Fibroblast of lung (primary cell): Measurements from ENCODE around the gene C4orf50. TPM values are rescaled to one million over a fixed set of nuclear protein-coding genes. Genes with fewer than 3 reads are reported as not detected.

Source experiments
- DNase-seq, 2 donors: peaks; one replicate each; pipeline versions ENCODE4 v3.0.0 to v3.0.0-alpha.2; 2010; ENCODE audit warnings: low read depth in 2 of 2
- H2AFZ ChIP-seq: 2 replicates; pipeline ENCODE4 v1.5.1; 2012; ENCODE audit warnings: low read length, control low read depth, inconsistent platforms
- H3K27ac ChIP-seq: 2 replicates; pipeline ENCODE4 v1.5.1; 2011; ENCODE audit warnings: low read length, control low read depth; ENCODE audit not compliant: insufficient read depth
- H3K27me3 ChIP-seq: 2 replicates; pipeline ENCODE4 v1.5.1; 2011; ENCODE audit warnings: mild to moderate bottlenecking, low read length; ENCODE audit not compliant: control insufficient read depth, insufficient read depth
- H3K36me3 ChIP-seq: 2 replicates; pipeline ENCODE4 v1.5.1; 2011; ENCODE audit warnings: low read length; ENCODE audit not compliant: control insufficient read depth, insufficient read depth
- H3K4me1 ChIP-seq: 2 replicates; pipeline ENCODE4 v1.5.1; 2011; ENCODE audit warnings: low read length; ENCODE audit not compliant: control insufficient read depth, insufficient read depth; ENCODE audit errors: extremely low read depth
- H3K4me2 ChIP-seq: 2 replicates; pipeline ENCODE4 v1.5.1; 2011; ENCODE audit warnings: low read length, control low read depth; ENCODE audit not compliant: insufficient read depth; ENCODE audit errors: extremely low read depth
- H3K4me3 ChIP-seq, 4 experiments: fragments of 200-600 bp in 1 of 4; sonication (generic) in 1 of 4; replicated peaks in 1 of 4; 2 replicates each; pipeline ENCODE4 v1.5.1; 2011 to 2016; ENCODE audit warnings: low read length in 4 of 4, low read depth in 3 of 4, mild to moderate bottlenecking in 3 of 4, control low read depth in 2 of 4, inconsistent platforms in 1 of 4, mixed read lengths in 1 of 4; ENCODE audit not compliant: insufficient read depth in 1 of 4; ENCODE audit errors: control extremely low read depth in 1 of 4
- H3K79me2 ChIP-seq: 2 replicates; pipeline ENCODE4 v1.5.1; 2012; ENCODE audit warnings: mild to moderate bottlenecking, low read length, inconsistent platforms; ENCODE audit not compliant: control insufficient read depth, insufficient read depth
- H3K9ac ChIP-seq: 2 replicates; pipeline ENCODE4 v1.5.1; 2011; ENCODE audit warnings: mild to moderate bottlenecking, low read length, control low read depth; ENCODE audit not compliant: insufficient read depth
- H3K9me3 ChIP-seq: 2 replicates; pipeline ENCODE4 v1.5.1; 2012; ENCODE audit warnings: low read depth, low read length; ENCODE audit not compliant: control insufficient read depth, insufficient read depth
- H4K20me1 ChIP-seq: 2 replicates; pipeline ENCODE4 v1.5.1; 2011; ENCODE audit warnings: low read length; ENCODE audit not compliant: control insufficient read depth, insufficient read depth; ENCODE audit errors: extremely low read depth
- EZH2 ChIP-seq: IDR thresholded peaks from 2 replicates; pipeline ENCODE4 v1.5.1; 2012; ENCODE audit warnings: low read length, control low read depth, mild to moderate bottlenecking; ENCODE audit errors: missing control alignments
- polyA plus RNA-seq, 2 donors: library from polyadenylated mRNA; depleted of rRNA in 1 of 2; stranded (reverse) in 1 of 2; unstranded in 1 of 2; fragments of >200 nt; gene quantifications; 2 replicates each; pipeline ENCODE4 v1.2.1, GENCODE V29; 2011 to 2012; ENCODE audit warnings: missing spikeins in 1 of 2
- total RNA-seq: library from RNA; depleted of rRNA; stranded (reverse); fragments of >200 nt; gene quantifications from 2 replicates; pipeline ENCODE4 v1.2.1, GENCODE V29; 2014
- TF ChIP-seq, protein P1 (sequence below), 2 donors: IDR thresholded peaks in 1 of 2; conservative IDR thresholded peaks in 1 of 2; 1 replicate in 1 of 2; 2 replicates in 1 of 2; pipeline ENCODE4 v1.5.1; 2011 to 2012; ENCODE audit warnings: low read length in 2 of 2, control low read depth in 1 of 2, inconsistent platforms in 1 of 2, low read depth in 1 of 2, mild to moderate bottlenecking in 1 of 2

Gene C4orf50
- total and polyA plus RNA-seq, 2 donors (not counting 1 experiment from before 2014, with no cell fraction given), result not detected

DNA sequence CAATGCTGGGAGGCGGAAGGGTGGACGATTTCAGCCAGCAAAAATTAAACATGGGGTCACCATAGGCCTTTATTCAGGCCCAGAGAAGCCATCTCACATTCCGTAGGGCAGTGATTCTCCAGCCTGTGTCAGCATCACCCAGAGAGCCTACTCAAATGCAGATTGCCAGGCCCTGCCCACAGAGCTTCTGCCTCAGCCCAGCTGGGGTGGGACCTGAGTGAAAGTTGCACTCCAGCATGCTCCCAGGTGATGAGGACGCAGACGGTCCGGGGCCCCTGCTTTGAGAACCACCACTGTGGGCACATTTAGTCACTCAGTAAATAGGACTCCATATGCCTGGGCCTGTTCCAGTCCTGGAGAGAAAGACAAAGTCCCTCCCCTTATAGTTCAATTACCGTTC is 12.4 kb upstream of the C4orf50 start:
- no peaks in the 10 kb centered on the region for H3K36me3 ChIP-seq
- TF ChIP-seq EZH2, result no peak
- TF ChIP-seq, protein P1, sequence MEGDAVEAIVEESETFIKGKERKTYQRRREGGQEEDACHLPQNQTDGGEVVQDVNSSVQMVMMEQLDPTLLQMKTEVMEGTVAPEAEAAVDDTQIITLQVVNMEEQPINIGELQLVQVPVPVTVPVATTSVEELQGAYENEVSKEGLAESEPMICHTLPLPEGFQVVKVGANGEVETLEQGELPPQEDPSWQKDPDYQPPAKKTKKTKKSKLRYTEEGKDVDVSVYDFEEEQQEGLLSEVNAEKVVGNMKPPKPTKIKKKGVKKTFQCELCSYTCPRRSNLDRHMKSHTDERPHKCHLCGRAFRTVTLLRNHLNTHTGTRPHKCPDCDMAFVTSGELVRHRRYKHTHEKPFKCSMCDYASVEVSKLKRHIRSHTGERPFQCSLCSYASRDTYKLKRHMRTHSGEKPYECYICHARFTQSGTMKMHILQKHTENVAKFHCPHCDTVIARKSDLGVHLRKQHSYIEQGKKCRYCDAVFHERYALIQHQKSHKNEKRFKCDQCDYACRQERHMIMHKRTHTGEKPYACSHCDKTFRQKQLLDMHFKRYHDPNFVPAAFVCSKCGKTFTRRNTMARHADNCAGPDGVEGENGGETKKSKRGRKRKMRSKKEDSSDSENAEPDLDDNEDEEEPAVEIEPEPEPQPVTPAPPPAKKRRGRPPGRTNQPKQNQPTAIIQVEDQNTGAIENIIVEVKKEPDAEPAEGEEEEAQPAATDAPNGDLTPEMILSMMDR (conservative IDR thresholded peaks at IDR 0.05 in 1 of 2, IDR thresholded peaks at IDR 0.05 in 1 of 2; ENCODE audit: low read depth in 1 of 2, low read length in 2 of 2), result no peak
- no peak overlapping the region for H3K4me2 ChIP-seq
- no peak for DNase-seq
- H3K4me3 ChIP-seq, result no peak overlapping the region
- no peaks in the 10 kb centered on the region for H3K79me2 ChIP-seq
- no peaks in the 10 kb centered on the region for H3K27me3 ChIP-seq
- no peaks in the 10 kb centered on the region for H3K4me1 ChIP-seq
- no peak overlapping the region for H2AFZ ChIP-seq
- H3K9ac ChIP-seq, result no peak overlapping the region
- no peaks in the 10 kb centered on the region for H3K9me3 ChIP-seq
- H3K27ac ChIP-seq, result no peak overlapping the region
- H4K20me1 ChIP-seq, result no peaks in the 10 kb centered on the region

- H3K27ac ChIP-seq, result no peak overlapping the region
These were observed 11.0 kb upstream of the C4orf50 start for GRCh38 chr4:6029254-6029653.

GRCh38 chr4:6028168-6028567 is 9.9 kb upstream of the C4orf50 start:
- no peaks in the 10 kb centered on the region for H3K9me3 ChIP-seq
- H3K27me3 ChIP-seq, result no peaks in the 10 kb centered on the region
- no peak overlapping the region for H3K9ac ChIP-seq
- no peaks in the 10 kb centered on the region for H3K4me1 ChIP-seq
- no peak overlapping the region for H2AFZ ChIP-seq
- H4K20me1 ChIP-seq, result no peaks in the 10 kb centered on the region
- no peak for TF ChIP-seq EZH2
- TF ChIP-seq, protein P1 (conservative IDR thresholded peaks at IDR 0.05 in 1 of 2, IDR thresholded peaks at IDR 0.05 in 1 of 2; ENCODE audit: low read depth in 1 of 2, low read length in 2 of 2), result no peak
- DNase-seq, result no peak
- H3K79me2 ChIP-seq, result no peaks in the 10 kb centered on the region
- H3K36me3 ChIP-seq, result no peaks in the 10 kb centered on the region
- no peak overlapping the region for H3K4me3 ChIP-seq
- no peak overlapping the region for H3K4me2 ChIP-seq
- no peak overlapping the region for H3K27ac ChIP-seq

More at GRCh38 chr4:6029254-6029653, 11.0 kb upstream of the C4orf50 start:
- no peaks in the 10 kb centered on the region for H3K27me3 ChIP-seq
- no peak overlapping the region for H3K4me2 ChIP-seq
- TF ChIP-seq, protein P1 (conservative IDR thresholded peaks at IDR 0.05 in 1 of 2, IDR thresholded peaks at IDR 0.05 in 1 of 2; ENCODE audit: low read depth in 1 of 2, low read length in 2 of 2), result no peak
- no peak for TF ChIP-seq EZH2
- H3K79me2 ChIP-seq, result no peaks in the 10 kb centered on the region
- H3K9ac ChIP-seq, result no peak overlapping the region
- no peaks in the 10 kb centered on the region for H3K4me1 ChIP-seq
- DNase-seq, result no peak
- no peaks in the 10 kb centered on the region for H3K36me3 ChIP-seq
- no peak overlapping the region for H2AFZ ChIP-seq
- H3K4me3 ChIP-seq, result no peak overlapping the region
- no peaks in the 10 kb centered on the region for H3K9me3 ChIP-seq
- no peaks in the 10 kb centered on the region for H4K20me1 ChIP-seq
